GM19324 (cell line): ENCODE data around the gene EFCAB11.

ENCODE experiments used
- ATAC-seq: cut with Tn5 transposase; IDR thresholded peaks from one replicate; pipeline ENCODE4 v1.9.1; 2021; ENCODE audit warnings: mild to moderate bottlenecking, moderate library complexity; ENCODE audit not compliant: unreplicated experiment, low FRiP score

Gene EFCAB11, protein sequence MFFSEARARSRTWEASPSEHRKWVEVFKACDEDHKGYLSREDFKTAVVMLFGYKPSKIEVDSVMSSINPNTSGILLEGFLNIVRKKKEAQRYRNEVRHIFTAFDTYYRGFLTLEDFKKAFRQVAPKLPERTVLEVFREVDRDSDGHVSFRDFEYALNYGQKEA

DNA sequence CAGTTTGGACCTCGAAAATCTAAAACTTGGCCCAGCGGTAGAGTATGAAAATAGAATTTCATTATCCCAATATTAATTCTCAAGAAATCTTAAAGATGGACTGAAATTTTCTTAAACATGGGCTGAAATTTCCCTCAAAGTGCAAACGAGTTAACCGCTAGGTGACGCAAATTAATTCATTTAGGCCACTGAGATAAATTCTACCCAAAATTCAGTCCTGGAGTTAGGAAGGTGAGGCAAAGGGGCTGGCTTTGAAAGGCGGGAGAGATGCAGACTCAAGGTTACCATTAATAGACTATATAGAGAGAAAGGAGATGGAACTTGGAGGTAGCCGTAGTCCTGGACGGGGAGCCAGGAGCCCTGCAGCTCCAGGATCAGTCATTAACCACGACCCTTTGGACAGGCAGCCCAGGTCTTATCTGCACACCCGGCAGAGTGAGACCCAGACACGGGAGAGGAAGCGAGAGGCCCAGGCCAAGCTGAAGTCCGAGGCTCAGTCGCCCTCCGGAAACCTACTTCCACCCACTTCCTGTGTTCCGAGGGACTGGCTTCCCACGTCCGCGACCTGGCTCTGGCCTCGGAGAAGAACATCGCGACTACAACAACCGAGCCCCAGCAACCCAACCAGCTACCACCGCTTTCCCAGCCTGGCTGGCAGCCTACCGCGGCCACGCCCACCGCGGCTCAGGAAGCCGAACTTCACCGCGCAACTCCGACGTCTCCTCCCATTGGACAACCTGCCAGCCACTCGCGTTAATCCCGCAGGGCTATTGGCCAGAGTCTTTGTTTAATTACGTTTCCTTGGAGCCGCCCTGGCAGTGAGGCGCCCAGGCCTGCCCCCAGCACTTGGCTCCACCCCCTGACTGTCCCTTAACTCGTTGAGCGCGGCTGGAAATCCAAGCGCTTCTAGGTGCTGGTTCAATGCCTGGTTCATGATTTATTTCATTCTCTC, at the start of gene EFCAB11:
TSS of gene EFCAB11 (minus strand) at position 661 of the 952 bp plus-strand sequence. CDS start at position 591, 70 bp downstream.
- ATAC-seq: peak; percentile 83

DNA sequence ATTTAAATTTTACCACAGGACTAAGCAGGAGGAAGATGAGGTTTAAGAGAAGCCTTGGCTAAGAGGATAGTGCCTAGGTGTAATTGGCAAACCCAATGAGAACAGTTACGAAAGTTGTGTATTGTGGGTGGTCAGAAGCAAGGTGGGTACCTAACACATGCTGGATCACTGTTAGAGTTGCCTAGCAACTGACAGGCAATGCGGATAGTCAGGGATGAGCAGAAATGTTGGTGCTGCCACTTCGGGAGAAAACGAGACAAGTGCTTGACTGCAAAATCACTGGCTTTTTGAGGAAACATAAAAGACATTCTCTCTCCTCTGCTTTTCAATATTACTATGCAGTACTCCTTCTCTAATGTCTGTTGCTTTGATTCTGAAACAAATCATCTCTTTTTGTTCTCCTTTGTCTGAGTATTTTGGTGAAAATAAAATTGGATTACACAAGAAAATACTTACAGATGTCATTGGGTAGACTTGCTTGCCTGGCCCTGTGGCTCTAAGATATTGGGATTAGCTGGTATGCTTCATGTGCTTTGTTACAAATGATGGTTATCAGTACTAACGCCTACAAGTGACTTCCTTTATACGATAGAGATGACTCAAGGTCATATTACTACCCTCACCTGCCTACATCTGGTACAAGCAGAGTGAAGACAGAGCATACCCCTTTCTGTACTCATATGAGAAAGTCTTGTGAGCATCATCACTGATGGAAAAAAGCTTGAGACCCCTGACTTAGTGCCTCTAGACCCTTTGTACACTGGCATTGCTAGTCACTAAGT, 49.2 kb upstream of the EFCAB11 start:
- no peak for ATAC-seq

DNA sequence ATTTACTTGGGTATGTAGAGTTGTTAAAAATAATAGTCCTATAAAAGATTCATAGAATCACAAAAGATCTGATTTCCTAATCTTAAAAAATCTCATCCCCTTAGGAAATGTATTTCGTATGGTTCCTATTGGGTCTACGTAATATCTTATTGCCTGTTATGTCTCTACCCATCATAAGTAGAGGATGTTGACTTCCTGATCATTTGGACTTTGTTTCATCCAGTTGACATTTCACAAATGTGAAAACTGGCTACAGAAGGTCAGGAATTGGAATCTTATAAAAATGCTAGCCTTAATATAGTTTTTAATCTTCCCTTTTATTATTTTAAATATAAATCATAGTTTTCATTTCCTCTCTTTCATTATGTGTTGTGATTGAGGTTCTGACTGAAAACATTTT, 46.4 kb upstream of the EFCAB11 start:
- no peak for ATAC-seq

DNA sequence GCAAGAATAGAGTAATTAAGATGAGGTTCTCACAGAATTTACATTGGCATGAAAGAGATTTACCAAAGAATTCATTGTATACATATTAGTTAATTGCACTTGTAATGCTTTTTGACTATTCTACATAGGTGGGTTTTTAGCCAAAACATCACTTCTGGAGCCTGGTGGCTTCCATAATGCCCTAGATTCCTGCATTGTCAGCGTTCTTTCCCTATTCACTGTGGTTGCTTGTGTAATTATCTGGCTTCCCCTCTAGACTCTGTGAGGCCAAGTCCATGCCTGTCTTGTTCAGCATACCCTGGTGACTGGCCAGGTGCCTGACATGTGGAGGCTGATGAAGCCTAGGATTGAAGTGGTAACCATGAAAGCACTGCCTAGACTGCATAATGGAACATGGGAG, 42.4 kb upstream of the EFCAB11 start:
- ATAC-seq: no peak

DNA sequence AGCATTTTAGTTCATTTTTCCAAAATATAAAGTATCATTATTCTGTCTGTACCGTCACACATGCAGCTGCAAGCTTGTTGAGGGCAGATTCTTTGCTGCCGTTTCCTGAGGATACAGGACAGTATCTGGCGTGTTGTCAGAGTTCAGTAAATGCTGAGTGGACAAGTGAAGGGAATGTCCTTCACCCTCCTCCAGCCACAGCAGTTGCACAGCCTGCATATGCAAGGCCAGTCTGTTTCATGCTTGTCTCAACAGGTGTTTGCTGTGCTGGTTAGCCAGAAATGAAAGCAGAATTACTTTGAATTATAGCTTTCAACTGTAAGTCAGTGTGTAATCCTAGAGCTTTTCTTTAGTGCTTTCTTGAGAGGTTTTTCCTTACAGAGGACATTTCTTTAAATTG, 37.7 kb upstream of the EFCAB11 start:
- no peak for ATAC-seq

DNA sequence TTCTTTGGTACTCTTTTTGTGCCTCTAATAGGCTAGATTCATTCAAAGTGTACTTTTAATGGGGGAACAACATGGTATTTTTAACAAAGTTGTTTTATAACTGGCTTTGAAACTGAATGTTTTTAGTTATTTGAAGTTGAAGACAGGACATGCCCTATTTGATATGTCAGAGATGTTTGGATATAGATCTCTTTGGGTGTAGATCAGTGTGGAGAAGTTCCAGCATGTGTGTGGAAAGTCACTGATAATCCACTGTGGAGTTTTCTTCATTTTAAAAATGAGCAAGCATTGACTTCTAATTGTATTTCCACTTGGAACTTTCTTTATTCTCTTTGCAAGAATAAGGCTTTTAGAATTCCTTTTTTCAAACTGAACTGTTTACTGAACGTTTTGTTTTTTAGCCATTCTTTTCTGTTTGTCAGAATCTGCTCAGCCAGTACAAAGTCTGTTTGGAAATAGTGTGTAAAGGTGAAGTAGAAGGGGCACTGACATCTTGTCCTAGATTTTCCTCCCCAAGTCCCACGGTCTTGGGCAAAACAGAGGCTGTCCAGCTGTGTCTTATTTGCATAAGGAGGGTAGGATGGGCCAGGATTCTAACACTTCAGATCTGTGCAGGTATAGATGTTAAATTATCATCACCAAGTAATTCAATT, 36.2 kb upstream of the EFCAB11 start:
- ATAC-seq: no peak

DNA sequence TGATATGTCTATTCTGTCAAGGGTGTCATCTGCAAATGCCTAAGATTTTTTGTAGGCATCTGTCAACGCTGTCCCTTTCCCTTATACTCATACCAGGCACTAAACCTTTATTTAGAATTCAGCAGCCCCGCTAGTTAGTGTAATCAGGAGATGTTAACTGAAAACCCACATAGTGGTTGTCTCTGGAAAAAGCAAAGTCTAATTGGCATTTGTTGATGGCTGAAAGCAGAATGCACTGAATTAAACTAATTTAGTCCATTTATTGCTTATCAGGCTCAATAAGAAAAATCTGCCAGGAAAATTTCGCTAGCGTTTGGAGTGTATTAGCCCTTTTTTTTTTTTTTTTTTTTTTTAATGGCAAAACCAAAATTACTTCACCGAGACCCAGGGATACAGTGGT, 35.7 kb upstream of the EFCAB11 start:
- ATAC-seq: no peak

DNA sequence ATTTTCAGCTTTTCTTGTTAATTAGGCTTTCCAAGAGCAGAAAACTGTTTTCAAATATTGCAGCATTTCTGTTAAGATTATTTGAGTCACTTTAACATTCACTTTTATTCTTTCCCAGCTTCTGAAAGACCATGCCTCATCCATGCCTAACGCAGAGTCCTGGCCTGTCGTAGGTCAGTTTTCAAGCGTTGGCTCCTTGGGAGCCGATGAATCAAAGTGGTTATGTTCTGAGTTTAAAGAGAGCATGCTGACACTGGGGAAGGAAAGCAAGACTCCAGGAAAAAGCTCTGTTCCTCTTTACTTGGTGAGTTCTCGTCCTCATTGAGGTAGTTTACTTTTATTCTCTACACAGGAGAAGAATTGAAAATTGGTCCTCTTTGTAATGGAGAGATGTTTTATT, 34.3 kb upstream of the EFCAB11 start:
- ATAC-seq: no peak

DNA sequence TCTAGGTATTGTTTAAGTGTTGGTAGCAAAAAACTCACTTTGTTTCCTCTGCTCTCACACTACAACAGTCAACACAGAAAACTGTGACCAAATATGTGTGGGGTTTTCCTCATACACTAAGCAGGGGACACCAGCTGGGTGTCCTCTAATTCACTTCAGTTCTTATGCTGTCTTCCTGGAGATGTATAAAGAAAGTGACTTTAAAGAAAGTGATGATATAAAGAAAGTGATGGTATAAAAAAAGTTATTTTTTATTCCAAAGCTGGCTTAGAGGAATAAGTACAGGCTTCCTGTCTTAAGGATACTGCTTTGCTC, 32.6 kb upstream of the EFCAB11 start:
- no peak for ATAC-seq

DNA sequence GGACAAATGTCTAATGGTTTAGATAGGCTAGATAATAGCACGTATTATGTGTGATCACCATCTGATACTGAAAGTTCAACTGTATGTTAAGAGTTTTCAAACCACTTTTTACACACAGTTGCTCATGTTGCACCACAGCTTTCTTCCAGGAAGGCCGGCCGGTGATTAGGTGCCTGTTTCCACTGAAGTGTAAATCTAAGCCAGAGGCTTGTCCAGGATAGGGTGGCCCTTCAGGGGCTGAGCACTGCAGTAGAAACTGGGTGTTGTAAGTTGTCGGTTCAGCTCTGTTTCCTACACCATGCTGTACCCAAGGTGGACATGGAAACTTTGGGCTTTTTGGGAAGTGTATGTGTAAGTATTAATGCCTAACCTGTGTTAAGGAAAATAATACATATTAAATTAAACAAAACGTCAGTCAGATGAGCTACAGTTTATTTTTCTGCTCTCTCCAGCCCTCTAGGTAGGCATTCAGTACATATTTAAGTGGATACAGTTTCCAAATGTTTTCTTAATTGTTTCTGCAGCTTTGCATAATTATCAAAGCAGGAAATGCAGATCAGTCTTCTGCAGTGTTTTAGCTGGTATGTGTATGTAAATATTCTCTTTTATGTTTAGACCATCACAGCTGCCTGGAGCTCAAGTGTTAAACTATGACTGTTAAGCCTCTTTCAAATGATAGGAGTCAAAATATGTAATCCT, 32.1 kb upstream of the EFCAB11 start:
- no peak for ATAC-seq

DNA sequence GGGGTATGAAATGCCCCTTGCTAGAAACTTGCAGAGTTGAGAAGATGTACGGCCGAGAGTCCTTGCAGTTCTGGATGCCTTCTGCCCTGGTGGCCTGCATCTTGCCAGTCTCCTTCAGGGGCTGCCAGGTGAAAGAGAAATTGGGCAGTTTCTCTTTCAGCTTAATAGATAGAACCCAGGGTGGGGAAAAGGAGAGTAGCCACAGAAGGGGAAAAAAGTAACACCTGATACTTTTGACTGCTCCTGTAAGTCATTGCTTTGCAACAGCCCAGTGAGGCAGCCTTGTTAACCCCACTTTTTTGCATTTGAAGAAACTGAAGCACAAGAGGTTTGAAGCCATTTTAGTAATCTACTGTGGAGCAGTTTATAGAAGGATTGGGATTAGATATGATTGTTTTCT, 28.8 kb upstream of the EFCAB11 start:
- peak; percentile 50 for ATAC-seq

DNA sequence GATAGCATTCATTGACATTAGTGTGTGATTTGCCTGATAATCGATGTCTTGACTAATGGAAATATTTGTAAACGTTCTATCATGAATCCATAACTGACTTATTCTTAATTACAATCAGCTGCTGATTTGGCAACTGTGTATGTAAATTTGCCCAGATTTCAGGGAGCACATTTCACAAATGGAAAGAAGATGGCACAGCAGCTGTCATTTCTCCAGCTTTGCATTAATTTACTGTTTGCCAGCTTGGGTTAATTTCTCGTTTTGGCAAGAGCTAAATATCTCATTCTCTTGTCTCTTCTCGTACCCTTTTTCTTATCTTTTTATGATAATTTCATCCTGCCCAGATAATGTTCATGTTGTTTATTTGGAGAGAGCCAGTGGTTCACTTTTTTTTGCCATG, 24.1 kb upstream of the EFCAB11 start:
- ATAC-seq: no peak

DNA sequence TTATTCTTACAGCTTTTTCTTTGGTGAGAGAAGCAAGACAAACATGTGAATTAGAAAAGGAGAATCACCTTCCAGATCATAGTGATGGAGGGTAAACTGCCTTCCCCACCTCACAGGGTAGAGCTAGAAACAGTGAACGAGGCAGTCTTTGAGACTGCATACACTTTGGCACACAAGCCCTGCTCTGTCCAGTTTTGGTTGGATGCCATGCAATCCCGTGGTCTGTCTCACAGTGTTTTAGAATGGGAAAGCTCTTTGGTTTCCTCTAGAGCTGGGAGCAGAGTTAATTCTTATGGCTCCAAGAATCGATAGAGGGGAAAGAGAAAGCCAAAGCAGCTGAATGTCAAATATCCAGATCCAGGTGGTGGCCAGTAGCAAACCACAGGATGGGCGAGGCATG, 23.1 kb upstream of the EFCAB11 start:
- ATAC-seq: no peak

DNA sequence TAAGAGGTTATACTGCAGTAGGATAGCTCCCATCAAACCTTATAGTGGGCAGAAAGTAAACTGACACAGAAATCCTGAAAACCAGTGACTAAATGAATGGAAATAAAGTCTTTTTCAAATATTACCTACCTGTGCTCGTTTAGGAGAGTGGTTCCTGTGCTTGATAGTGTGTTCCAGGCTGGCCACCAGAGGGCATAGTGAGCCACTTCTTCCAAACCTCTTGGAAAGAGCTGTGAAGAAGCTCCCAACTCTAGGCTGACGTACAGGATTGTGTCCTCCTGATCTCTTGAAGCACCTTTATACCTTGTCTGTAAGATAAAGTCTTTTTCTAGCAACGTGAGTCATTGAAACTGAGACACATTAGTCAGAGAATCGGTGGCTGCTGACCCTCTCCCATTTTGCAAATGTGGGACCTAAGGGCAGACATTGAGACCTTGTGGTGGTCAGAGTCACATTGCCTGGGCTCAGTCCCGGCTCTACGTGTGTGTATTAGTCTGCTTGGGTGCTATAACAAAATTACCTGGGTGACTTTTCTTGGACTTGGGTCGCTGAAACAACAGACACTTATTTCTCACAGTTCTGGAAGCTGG, 18.8 kb upstream of the EFCAB11 start:
- ATAC-seq: no peak

DNA sequence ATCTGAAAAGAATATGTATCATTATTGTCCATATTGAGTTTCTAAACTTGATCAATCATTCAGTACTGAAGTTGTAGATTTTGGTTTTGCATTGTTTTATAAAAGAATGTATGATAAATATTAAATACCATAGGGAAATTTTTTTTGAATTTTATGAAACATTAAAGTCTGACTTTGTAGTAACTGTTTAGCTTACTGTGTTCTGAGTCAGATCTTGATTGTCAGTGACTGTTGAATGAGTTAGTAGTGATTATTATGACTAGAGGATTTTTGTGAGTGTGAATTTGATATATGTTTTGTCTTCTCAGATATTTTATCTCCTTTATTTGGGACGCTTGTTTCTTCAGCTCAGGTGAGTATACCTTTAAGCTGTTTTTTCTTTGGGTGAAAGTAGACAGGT, 11.3 kb upstream of the EFCAB11 start:
- no peak for ATAC-seq

DNA sequence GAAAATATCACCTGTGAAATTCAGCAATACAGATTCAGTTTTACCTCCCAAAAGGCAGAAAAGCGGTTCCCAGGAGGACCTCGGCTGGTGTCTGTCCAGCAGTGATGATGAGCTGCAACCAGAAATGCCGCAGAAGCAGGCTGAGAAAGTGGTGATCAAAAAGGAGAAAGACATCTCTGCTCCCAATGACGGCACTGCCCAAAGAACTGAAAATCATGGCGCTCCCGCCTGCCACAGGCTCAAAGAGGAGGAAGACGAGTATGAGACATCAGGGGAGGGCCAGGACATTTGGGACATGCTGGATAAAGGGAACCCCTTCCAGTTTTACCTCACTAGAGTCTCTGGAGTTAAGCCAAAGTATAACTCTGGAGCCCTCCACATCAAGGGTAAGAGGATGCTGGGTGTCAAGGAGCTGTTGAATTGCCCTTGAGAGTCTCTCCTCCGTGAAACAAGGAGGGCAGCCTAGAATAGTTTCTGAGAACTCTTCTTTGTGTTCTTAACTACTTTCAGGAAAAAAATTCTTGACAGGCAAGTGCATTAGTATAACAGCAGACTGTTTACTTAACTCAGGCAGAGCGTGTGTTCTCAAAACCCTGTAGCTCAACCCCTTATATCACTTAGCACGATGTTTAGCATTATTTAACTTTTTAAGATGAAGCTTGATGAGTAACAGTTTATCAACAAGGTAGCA, 8.9 kb upstream of the EFCAB11 start:
- ATAC-seq: no peak

DNA sequence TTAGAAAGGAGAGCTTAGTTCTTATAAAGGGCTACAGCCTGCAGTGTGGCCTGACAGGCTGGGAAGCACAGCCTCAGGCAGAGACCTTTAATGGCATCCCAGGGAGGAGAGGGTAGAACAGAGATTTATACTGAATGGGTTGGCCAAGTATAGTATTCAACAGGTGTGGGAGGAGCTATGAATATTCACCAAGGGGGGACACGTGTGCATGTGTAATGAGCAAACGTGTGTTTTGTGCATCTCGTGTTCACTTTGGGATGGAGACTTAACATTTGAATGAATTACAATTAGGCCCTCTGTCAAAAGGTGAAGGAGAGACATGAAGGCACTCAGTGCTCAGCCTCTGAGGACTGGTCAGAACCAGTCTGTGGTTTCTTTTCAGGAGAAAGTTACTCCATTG, 6.4 kb upstream of the EFCAB11 start:
- no peak for ATAC-seq

DNA sequence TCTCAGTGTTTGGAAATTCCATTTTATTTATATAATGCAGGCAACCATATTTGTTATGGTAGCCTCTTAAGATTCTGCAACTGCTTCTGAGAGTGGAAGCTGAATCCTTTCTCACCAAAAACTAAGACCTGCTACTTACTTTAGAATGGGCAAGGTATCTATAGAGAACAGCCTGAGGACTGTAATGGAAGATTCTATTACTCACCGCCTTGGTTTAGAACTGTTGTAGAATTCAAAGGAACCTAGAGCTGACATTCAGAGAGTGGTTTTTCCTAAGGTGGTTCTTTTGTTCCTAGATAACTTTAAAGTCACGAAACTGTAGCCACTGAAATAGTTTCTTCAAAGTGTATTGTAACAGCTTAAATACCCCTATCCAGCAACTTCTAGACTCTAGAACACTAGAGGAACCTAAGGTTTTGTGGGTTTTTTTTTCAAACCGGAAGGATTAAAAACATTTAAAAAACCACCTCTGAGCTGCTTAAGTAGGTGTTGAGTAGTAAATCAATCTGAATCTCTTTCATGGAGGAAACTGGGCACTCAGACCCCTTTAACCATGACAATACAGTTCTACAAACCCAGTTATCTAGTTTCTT, 5.4 kb upstream of the EFCAB11 start:
- no peak for ATAC-seq

DNA sequence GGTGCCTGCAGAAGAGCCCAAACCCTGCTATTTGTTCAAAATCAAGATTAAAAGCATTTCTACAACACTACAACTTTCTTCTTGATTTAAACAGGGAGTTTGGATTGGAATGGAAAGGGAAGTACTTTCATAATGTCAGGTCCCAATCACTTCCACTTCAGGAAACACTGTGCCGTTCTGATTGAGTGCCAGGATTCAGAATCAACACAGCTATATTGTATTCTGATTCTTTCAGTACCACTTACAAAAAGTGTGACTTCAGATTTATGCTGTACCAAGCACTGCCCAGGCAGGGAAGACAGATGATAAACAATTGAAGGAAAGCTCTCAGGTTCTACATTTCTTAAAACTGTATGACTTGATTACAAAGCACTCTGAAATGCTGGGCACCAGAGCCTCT, 4.4 kb upstream of the EFCAB11 start:
- no peak for ATAC-seq
